ENCODE results near the gene RARB.

The RARB gene

GRCh38 chr3:25447285-25447684 lies 19.2 kb downstream of the RARB start:
- Histone ChIP-seq H3K36me3 (ENCODE audit: insufficient read depth, low read length) (no peaks in the 10 kb centered on the region), H3K9me3 (ENCODE audit: low read depth, low read length) (no peaks in the 10 kb centered on the region), H3K4me3 (no peak overlapping the region), H3K9ac (ENCODE audit: insufficient read length) (no peak overlapping the region), H3K27ac (no peak overlapping the region)
- no peak for TF ChIP-seq EZH2 (IDR thresholded peaks at IDR 0.05)
- TF ChIP-seq POLR2AphosphoS5 (IDR thresholded peaks at IDR 0.05; ENCODE audit: borderline replicate concordance, low read depth, low read length) = no peak
- no peak for TF ChIP-seq FOXP2 (optimal IDR thresholded peaks at IDR 0.05; ENCODE audit: control extremely low read depth, extremely low read length, insufficient read depth)
- DNase-seq (ENCODE audit: low read depth, low spot score) = no peak

DNA sequence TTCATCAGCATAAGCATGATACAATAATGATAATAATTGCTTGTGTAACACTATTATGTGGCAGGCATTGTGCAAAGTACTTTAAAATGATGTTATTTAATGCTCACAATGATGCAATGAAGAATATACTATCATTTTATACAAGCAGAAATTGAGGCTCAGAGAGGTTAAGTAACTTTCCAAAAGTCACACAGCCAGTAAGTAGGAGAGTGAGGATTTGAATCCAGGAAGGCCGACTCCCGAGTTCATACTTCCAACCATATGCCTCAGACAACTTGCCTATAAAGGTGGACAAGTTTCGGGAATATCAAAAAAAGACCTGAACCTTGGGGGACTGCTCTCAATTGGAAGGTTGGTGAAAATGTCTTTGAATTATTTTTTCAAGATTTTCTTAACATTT lies 19.9 kb downstream of the RARB start:
- H3K9ac ChIP-seq (ENCODE audit: insufficient read length) = no peak overlapping the region

GRCh38 chr3:25448750-25449692 lies 21.0 kb downstream of the RARB start:
- H3K36me3 ChIP-seq (ENCODE audit: insufficient read depth, low read length) = no peaks in the 10 kb centered on the region
- TF ChIP-seq POLR2AphosphoS5 (IDR thresholded peaks at IDR 0.05; ENCODE audit: borderline replicate concordance, low read depth, low read length) (no peak), EZH2 (IDR thresholded peaks at IDR 0.05) (no peak), FOXP2 (optimal IDR thresholded peaks at IDR 0.05; ENCODE audit: control extremely low read depth, extremely low read length, insufficient read depth) (no peak)
- no peak for DNase-seq (ENCODE audit: low read depth, low spot score)
- no peaks in the 10 kb centered on the region for H3K9me3 ChIP-seq (ENCODE audit: low read depth, low read length)
- H3K27ac ChIP-seq = peak overlapping the region; percentile 46; the same call in 1 of the 2 replicates
- peak overlapping the region; percentile 8; the same call in 1 of the 2 replicates for H3K4me3 ChIP-seq
- H3K9ac ChIP-seq (ENCODE audit: insufficient read length) = no peak overlapping the region

More for the DNA sequence above, 19.9 kb downstream of the RARB start:
- Histone ChIP-seq H3K9me3 (ENCODE audit: low read depth, low read length) (no peaks in the 10 kb centered on the region), H3K4me3 (no peak overlapping the region), H3K27ac (no peak overlapping the region), H3K36me3 (ENCODE audit: insufficient read depth, low read length) (no peaks in the 10 kb centered on the region)
- TF ChIP-seq EZH2 (IDR thresholded peaks at IDR 0.05) (no peak), FOXP2 (optimal IDR thresholded peaks at IDR 0.05; ENCODE audit: control extremely low read depth, extremely low read length, insufficient read depth) (no peak), POLR2AphosphoS5 (IDR thresholded peaks at IDR 0.05; ENCODE audit: borderline replicate concordance, low read depth, low read length) (no peak)
- DNase-seq (ENCODE audit: low read depth, low spot score) = no peak

DNA sequence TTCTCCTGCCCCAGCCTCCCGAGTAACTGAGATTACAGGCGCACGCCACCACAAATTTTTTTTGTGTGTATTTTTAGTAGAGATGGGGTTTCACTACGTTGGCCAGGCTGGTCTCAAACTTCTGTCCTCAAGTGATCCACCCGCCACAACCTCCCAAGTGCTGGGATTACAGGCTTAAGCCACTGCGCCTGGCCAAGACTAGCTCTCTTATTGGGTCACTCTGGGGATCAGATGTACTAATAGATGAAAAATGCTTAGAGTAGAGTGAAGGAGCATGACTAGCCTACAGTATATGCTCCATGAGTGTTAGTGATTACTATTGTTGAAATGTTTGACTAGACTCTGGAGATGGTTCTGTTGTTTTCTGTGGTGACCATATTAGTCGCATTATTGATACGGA lies 21.8 kb downstream of the RARB start:
- Histone ChIP-seq H3K9ac (ENCODE audit: insufficient read length) (no peak overlapping the region), H3K36me3 (ENCODE audit: insufficient read depth, low read length) (no peaks in the 10 kb centered on the region), H3K4me3 (no peak overlapping the region), H3K27ac (no peak overlapping the region), H3K9me3 (ENCODE audit: low read depth, low read length) (no peaks in the 10 kb centered on the region)
- TF ChIP-seq EZH2 (IDR thresholded peaks at IDR 0.05) (no peak), POLR2AphosphoS5 (IDR thresholded peaks at IDR 0.05; ENCODE audit: borderline replicate concordance, low read depth, low read length) (no peak), FOXP2 (optimal IDR thresholded peaks at IDR 0.05; ENCODE audit: control extremely low read depth, extremely low read length, insufficient read depth) (no peak)
- no peak for DNase-seq (ENCODE audit: low read depth, low spot score)

DNA sequence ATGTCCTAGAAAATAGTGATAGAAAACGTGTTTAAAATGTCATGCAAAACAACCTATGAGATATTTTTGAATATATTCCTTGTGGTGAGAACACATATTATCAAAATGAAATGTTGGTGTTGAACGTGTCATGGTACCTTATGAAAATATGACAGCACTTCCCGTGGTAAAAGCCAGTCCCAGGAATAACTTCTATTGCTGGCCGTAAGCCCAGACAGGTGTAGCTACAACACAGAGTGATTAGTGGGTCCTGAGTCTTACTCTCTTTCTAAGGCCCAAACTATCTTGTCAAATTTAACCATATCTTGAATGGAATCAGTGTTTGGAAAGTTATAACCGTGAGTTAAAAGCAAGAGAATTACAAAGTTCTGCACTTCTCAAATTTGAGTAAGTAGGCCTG lies 24.1 kb downstream of the RARB start:
- Histone ChIP-seq H3K9me3 (ENCODE audit: low read depth, low read length) (no peaks in the 10 kb centered on the region), H3K4me3 (no peak overlapping the region), H3K36me3 (ENCODE audit: insufficient read depth, low read length) (no peaks in the 10 kb centered on the region), H3K27ac (no peak overlapping the region), H3K9ac (ENCODE audit: insufficient read length) (no peak overlapping the region)
- no peak for DNase-seq (ENCODE audit: low read depth, low spot score)
- TF ChIP-seq POLR2AphosphoS5 (IDR thresholded peaks at IDR 0.05; ENCODE audit: borderline replicate concordance, low read depth, low read length) (no peak), FOXP2 (optimal IDR thresholded peaks at IDR 0.05; ENCODE audit: control extremely low read depth, extremely low read length, insufficient read depth) (no peak), EZH2 (IDR thresholded peaks at IDR 0.05) (no peak)

GRCh38 chr3:25452740-25453139 lies 24.7 kb downstream of the RARB start:
- no peak for TF ChIP-seq POLR2AphosphoS5 (IDR thresholded peaks at IDR 0.05; ENCODE audit: borderline replicate concordance, low read depth, low read length)
- no peak for TF ChIP-seq FOXP2 (optimal IDR thresholded peaks at IDR 0.05; ENCODE audit: control extremely low read depth, extremely low read length, insufficient read depth)
- TF ChIP-seq EZH2 (IDR thresholded peaks at IDR 0.05) = no peak
- Histone ChIP-seq H3K4me3 (no peak overlapping the region), H3K9me3 (ENCODE audit: low read depth, low read length) (no peaks in the 10 kb centered on the region), H3K9ac (ENCODE audit: insufficient read length) (no peak overlapping the region), H3K36me3 (ENCODE audit: insufficient read depth, low read length) (no peaks in the 10 kb centered on the region), H3K27ac (no peak overlapping the region)
- no peak for DNase-seq (ENCODE audit: low read depth, low spot score)

DNA sequence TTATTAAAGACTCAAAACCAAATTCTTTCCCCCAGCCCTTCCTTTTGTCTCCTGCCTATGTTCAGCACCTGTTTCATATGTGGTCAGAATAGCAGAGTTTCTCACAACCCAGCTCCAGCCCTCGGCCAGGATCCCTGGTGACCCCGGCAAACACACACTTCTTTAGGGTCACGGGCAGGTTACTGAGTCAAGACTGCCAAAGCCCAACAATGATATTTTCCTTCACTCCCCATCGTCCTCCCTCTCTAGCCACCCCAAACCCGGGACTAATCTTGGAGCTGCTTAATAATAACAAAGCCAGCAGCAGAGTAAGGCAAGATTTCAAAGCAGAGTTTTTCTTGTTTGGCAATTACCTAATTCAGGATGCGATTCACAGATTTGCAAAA lies 25.5 kb downstream of the RARB start:
- H3K27ac ChIP-seq = peak overlapping the region; percentile 81
- no peaks in the 10 kb centered on the region for H3K9me3 ChIP-seq (ENCODE audit: low read depth, low read length)
- TF ChIP-seq POLR2AphosphoS5 (IDR thresholded peaks at IDR 0.05; ENCODE audit: borderline replicate concordance, low read depth, low read length) = no peak
- no peak for TF ChIP-seq EZH2 (IDR thresholded peaks at IDR 0.05)
- TF ChIP-seq FOXP2 (optimal IDR thresholded peaks at IDR 0.05; ENCODE audit: control extremely low read depth, extremely low read length, insufficient read depth) = no peak
- no peak overlapping the region for H3K9ac ChIP-seq (ENCODE audit: insufficient read length)
- no peak for DNase-seq (ENCODE audit: low read depth, low spot score)
- peak overlapping the region; percentile 71 for H3K4me3 ChIP-seq
- no peaks in the 10 kb centered on the region for H3K36me3 ChIP-seq (ENCODE audit: insufficient read depth, low read length)

GRCh38 chr3:25454005-25454927 lies 26.2 kb downstream of the RARB start:
- peak overlapping the region; percentile 71 for H3K4me3 ChIP-seq
- no peak overlapping the region for H3K9ac ChIP-seq (ENCODE audit: insufficient read length)
- no peaks in the 10 kb centered on the region for H3K36me3 ChIP-seq (ENCODE audit: insufficient read depth, low read length)
- DNase-seq (ENCODE audit: low read depth, low spot score) = peak; percentile 84
- TF ChIP-seq FOXP2 (optimal IDR thresholded peaks at IDR 0.05; ENCODE audit: control extremely low read depth, extremely low read length, insufficient read depth) (no peak), POLR2AphosphoS5 (IDR thresholded peaks at IDR 0.05; ENCODE audit: borderline replicate concordance, low read depth, low read length) (no peak; the same call in 1 of the 2 replicates), EZH2 (IDR thresholded peaks at IDR 0.05) (no peak)
- peak overlapping the region; percentile 81 for H3K27ac ChIP-seq
- no peaks in the 10 kb centered on the region for H3K9me3 ChIP-seq (ENCODE audit: low read depth, low read length)
